ENCODE measurements around the gene KCNK10.

KCNK10 gene

DNA sequence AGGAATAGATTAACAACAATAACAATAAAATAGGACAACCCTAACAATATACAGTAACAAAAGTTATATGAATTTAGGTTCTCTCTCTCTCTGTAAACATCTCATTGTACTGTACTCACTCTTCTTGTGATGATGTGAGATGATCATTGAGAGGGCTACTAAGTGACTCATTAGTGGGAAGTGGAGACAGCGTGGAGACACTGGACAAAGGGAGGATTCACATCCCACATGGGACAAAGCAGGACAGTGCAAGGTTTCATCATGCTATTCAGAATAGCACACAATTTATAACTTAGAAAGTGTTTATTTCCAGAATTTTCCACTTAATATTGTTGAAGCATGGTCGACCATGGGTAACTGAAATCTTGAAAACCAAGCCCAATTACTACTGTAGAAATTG, 36.4 kb upstream of the KCNK10 start:
- Histone ChIP-seq H3K27ac (ENCODE audit: extremely low read depth, low read depth, low read length) (no peak overlapping the region), H3K9me3 (ENCODE audit: control insufficient read depth, insufficient read depth, low read depth, low read length) (no peaks in the 10 kb centered on the region), H3K36me3 (ENCODE audit: control insufficient read depth in 2 of 2, insufficient read depth in 1 of 2, low read length in 2 of 2) (no peaks in the 10 kb centered on the region), H3K4me3 (ENCODE audit: low read depth, low read length) (no peak overlapping the region), H3K4me1 (ENCODE audit: control insufficient read depth, insufficient read depth, low read length) (no peaks in the 10 kb centered on the region)
- no peak for TF ChIP-seq REPIN1 (tag by site-specific recombination; IDR thresholded peaks at IDR 0.05; ENCODE audit: low read depth)
- no peak for TF ChIP-seq KLF16 (tag by site-specific recombination; IDR thresholded peaks at IDR 0.05)
- no peak for TF ChIP-seq HOXD13 (CRISPR knock-in tag; IDR thresholded peaks at IDR 0.05; ENCODE audit: borderline replicate concordance)
- TF ChIP-seq ZSCAN16 (tag by site-specific recombination; IDR thresholded peaks at IDR 0.05) = no peak
- ChIA-PET CTCF (no interaction called here), POLR2A (no interaction called here)

DNA sequence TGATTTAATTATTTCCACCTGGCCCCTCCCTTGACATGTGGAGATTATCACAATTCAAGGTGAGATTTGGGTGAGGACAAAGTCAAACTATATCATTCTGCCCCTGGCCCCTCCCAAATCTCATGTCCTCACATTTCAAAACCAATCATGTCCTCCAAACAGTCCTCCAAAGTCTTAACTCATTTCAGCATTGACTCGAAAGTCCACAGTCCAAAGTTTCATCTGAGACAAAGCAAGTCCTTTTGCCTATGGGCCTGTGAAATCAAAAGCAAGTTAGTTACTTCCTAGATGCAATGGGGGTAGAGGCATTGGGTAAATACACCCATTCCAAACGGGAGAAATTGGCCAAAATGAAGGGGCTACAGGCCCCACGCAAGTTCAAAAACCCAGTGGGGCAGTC, 31.3 kb upstream of the KCNK10 start:
- Histone ChIP-seq H3K9me3 (ENCODE audit: control insufficient read depth, insufficient read depth, low read depth, low read length) (no peaks in the 10 kb centered on the region), H3K36me3 (ENCODE audit: control insufficient read depth in 2 of 2, insufficient read depth in 1 of 2, low read length in 2 of 2) (no peaks in the 10 kb centered on the region), H3K4me1 (ENCODE audit: control insufficient read depth, insufficient read depth, low read length) (no peaks in the 10 kb centered on the region), H3K4me3 (ENCODE audit: low read depth, low read length) (no peak overlapping the region), H3K27ac (ENCODE audit: extremely low read depth, low read depth, low read length) (no peak overlapping the region)
- CTCF ChIA-PET = no interaction called here
- POLR2A ChIA-PET = no interaction called here
- TF ChIP-seq MYNN (tag by site-specific recombination; IDR thresholded peaks at IDR 0.05; ENCODE audit: borderline replicate concordance) (no peak), MZF1 (tag by site-specific recombination; IDR thresholded peaks at IDR 0.05; ENCODE audit: borderline replicate concordance) (no peak), ZNF558 (tag by site-specific recombination; IDR thresholded peaks at IDR 0.05) (no peak)

DNA sequence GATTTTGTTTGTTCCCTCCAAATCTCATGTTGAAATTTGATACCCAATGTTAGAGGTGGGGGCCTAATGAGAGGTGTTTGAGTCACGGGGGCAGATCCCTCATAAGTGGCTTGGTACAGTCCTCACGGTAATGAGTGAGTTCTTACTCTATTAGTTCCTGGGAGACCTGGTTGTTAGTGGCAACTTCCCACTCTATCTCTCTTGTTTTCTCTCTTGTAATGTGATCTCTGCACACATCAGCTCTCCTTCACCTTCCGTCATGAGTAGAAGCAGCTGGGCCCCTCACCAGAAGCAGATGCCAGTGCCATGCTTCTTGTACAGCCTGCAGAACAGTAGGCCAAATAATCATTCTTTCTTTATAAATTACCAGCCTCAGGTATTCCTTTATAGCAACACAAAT, 29.6 kb upstream of the KCNK10 start:
- H3K27ac ChIP-seq (ENCODE audit: extremely low read depth, low read depth, low read length) = no peak overlapping the region
- H3K36me3 ChIP-seq (ENCODE audit: control insufficient read depth in 2 of 2, insufficient read depth in 1 of 2, low read length in 2 of 2) = no peaks in the 10 kb centered on the region
- H3K4me1 ChIP-seq (ENCODE audit: control insufficient read depth, insufficient read depth, low read length) = no peaks in the 10 kb centered on the region
- H3K9me3 ChIP-seq (ENCODE audit: control insufficient read depth, insufficient read depth, low read depth, low read length) = no peaks in the 10 kb centered on the region
- TF ChIP-seq GLI2 (tag by site-specific recombination; IDR thresholded peaks at IDR 0.05; ENCODE audit: borderline replicate concordance, low read depth) = no peak
- TF ChIP-seq, protein P1, sequence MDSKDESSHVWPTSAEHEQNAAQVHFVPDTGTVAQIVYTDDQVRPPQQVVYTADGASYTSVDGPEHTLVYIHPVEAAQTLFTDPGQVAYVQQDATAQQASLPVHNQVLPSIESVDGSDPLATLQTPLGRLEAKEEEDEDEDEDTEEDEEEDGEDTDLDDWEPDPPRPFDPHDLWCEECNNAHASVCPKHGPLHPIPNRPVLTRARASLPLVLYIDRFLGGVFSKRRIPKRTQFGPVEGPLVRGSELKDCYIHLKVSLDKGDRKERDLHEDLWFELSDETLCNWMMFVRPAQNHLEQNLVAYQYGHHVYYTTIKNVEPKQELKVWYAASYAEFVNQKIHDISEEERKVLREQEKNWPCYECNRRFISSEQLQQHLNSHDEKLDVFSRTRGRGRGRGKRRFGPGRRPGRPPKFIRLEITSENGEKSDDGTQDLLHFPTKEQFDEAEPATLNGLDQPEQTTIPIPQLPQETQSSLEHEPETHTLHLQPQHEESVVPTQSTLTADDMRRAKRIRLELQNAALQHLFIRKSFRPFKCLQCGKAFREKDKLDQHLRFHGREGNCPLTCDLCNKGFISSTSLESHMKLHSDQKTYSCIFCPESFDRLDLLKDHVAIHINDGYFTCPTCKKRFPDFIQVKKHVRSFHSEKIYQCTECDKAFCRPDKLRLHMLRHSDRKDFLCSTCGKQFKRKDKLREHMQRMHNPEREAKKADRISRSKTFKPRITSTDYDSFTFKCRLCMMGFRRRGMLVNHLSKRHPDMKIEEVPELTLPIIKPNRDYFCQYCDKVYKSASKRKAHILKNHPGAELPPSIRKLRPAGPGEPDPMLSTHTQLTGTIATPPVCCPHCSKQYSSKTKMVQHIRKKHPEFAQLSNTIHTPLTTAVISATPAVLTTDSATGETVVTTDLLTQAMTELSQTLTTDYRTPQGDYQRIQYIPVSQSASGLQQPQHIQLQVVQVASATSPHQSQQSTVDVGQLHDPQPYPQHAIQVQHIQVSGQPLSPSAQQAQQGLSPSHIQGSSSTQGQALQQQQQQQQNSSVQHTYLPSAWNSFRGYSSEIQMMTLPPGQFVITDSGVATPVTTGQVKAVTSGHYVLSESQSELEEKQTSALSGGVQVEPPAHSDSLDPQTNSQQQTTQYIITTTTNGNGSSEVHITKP (tag by site-specific recombination; IDR thresholded peaks at IDR 0.05) = peak; percentile 53; the same call in 1 of the 2 replicates
- POLR2A ChIA-PET = no interaction called here
- CTCF ChIA-PET = no interaction called here
- H3K4me3 ChIP-seq (ENCODE audit: low read depth, low read length) = no peak overlapping the region

DNA sequence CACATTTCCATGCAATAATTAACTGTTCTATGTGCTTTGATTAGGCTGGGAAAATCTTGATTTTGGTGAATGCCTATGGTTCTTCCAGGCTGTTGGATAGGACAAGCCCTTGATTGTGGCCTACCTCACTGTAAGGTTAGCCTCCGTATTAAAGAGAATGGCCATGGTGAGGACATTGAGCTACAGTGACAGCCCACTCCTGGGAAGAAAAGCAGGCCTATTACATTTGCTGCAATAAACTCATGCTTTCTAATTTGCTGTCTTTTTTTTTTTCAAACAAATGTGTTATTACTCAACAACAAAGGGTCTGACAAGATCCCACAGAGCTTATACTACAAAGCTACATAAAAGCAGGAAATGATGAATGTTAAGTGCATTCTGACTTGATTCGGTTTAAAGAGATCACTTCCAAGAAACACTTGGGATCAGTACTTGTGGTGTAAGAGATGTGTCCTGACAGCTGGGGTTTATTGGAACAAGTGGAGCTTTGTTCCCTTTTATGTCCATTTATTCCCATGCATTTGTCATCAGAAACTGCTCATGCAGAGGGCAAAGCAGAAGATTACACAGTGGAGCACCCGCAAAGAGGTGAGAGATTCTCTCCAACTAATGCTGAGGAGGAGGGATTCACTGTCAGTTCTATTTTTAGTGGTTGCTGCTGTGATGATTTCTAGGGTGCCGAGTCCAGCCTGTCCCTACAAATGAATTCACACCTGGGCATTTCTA, 29.1 kb upstream of the KCNK10 start:
- H3K36me3 ChIP-seq (ENCODE audit: control insufficient read depth in 2 of 2, insufficient read depth in 1 of 2, low read length in 2 of 2) = no peaks in the 10 kb centered on the region
- H3K4me1 ChIP-seq (ENCODE audit: control insufficient read depth, insufficient read depth, low read length) = no peaks in the 10 kb centered on the region
- no peak for TF ChIP-seq ZNF768 (tag by site-specific recombination; IDR thresholded peaks at IDR 0.05)
- TF ChIP-seq, protein P2, sequence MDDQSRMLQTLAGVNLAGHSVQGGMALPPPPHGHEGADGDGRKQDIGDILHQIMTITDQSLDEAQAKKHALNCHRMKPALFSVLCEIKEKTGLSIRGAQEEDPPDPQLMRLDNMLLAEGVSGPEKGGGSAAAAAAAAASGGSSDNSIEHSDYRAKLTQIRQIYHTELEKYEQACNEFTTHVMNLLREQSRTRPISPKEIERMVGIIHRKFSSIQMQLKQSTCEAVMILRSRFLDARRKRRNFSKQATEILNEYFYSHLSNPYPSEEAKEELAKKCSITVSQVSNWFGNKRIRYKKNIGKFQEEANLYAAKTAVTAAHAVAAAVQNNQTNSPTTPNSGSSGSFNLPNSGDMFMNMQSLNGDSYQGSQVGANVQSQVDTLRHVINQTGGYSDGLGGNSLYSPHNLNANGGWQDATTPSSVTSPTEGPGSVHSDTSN (CRISPR knock-in tag; IDR thresholded peaks at IDR 0.05) = no peak
- no peak for TF ChIP-seq YY1 (tag by site-specific recombination; IDR thresholded peaks at IDR 0.05)
- TF ChIP-seq HOXD13 (CRISPR knock-in tag; IDR thresholded peaks at IDR 0.05; ENCODE audit: borderline replicate concordance) = no peak
- TF ChIP-seq ZNF785 (tag by site-specific recombination; IDR thresholded peaks at IDR 0.05) = no peak
- no peak overlapping the region for H3K4me3 ChIP-seq (ENCODE audit: low read depth, low read length)
- no peaks in the 10 kb centered on the region for H3K9me3 ChIP-seq (ENCODE audit: control insufficient read depth, insufficient read depth, low read depth, low read length)
- ChIA-PET CTCF (interaction anchor here (0.6 kb wide), 1 partner anchor 407 kb away, joined by 3 read pairs; no protein-coding TSS in a partner anchor), POLR2A (no interaction called here)
- no peak overlapping the region for H3K27ac ChIP-seq (ENCODE audit: extremely low read depth, low read depth, low read length)

All from HEK293 (cell line).